HCEC 1CT (cell line): ENCODE measurements around the gene RBFA.

Source experiments
- DNase-seq: peaks from one replicate; pipeline ENCODE4 v3.0.0-alpha.2; 2017

RBFA gene

DNA sequence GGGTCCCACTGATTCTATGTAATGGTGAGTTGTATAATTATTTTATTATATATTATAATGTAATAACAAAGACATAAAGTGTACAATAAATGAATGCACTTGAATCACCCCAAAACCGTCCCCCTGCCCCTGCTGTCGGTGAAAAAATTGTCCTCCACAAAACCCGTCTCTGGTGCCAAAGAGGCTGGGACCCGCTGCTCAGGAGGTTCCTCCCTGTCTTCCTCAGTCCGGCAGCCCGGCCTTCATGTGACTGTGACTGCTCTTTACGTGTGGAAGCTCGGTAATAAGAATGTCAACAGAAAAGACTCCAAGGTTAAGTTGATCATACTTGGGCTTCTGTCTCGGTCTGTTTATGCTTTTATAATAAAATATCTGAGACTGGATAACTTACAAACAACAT lies 42.1 kb downstream of the RBFA start:
- DNase-seq = no peak

DNA sequence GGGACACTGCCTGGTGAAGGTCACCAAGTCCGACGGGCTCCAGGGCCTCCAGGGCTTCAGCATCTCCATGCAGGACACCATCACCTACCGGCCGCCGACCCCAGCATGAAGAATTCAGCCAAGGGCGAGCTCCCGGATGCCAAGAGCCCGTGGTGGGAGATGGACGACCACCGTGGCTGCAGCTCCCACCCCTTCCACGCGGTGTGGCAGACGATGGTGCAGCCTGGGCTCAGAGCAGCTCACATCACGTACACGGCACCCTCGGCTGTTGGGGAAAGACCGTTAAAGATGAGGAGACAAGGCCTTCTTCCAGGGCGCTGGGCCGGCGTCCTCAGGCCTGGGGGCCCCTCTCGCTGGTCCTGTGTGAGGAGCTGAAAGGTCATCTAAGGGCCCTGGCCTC lies 43.6 kb downstream of the RBFA start:
- no peak for DNase-seq
